Lower leg skin (tissue), 4 donors: Measurements from ENCODE around the gene ARFIP1. TPM values are rescaled to one million over a fixed set of nuclear protein-coding genes. Genes with fewer than 3 reads are reported as not detected.

ENCODE experiments used
- DNase-seq, 2 donors: peaks; one replicate each; pipeline ENCODE4 v3.0.0-alpha.2; 2019; ENCODE audit warnings: low spot score in 2 of 2
- H3K4me3 ChIP-seq: fragments of 200-600 bp; sonication (generic); 2 replicates; pipeline ENCODE4 v1.5.1; 2017; ENCODE audit warnings: mild to moderate bottlenecking, low read depth; ENCODE audit not compliant: poor library complexity, severe bottlenecking
- CTCF ChIP-seq, 3 donors: fragments of 450-650 bp; IDR thresholded peaks; one replicate each; pipeline ENCODE4 v1.5.1; 2016; ENCODE audit warnings: antibody characterized with exemption in 3 of 3, mild to moderate bottlenecking in 3 of 3, moderate library complexity in 2 of 3
- POLR2A ChIP-seq, 2 donors: fragments of 450-650 bp; IDR thresholded peaks; one replicate each; pipeline ENCODE4 v1.6.1; 2016 to 2017; ENCODE audit warnings: antibody characterized with exemption in 2 of 2, mild to moderate bottlenecking in 1 of 2, moderate library complexity in 1 of 2
- WGBS, 2 donors: methylation state at CpG; one replicate each; pipeline ENCODE4 v1.1.5; 2018; 5-methylcytosine and 5-hydroxymethylcytosine counted together
- intact Hi-C: fragments of 100-400 bp; cut with DNase I; formaldehyde crosslinking; loops from one replicate; pipeline ENCODE4 v1.15.0; 2023; ENCODE audit warnings: low total_unique reads
- total RNA-seq, 4 donors: library from RNA; depleted of rRNA; stranded (reverse); fragments of >200 nt; gene quantifications; one replicate each; pipeline ENCODE4 v1.1.0, GENCODE V29; 2016

The ARFIP1 gene
- total RNA-seq, 4 donors from 2014 or later = 21.3 to 36.1 (median 33.2) TPM

- no peak for DNase-seq
- intact Hi-C loops = no loop called here
- 78% methylated on average over 2 of the region's 2 CpGs for WGBS, 2 donors
- no peak for TF ChIP-seq POLR2A (IDR thresholded peaks at IDR 0.05)
- TF ChIP-seq CTCF (IDR thresholded peaks at IDR 0.05) = no peak
- no peak overlapping the region for H3K4me3 ChIP-seq
Observed at GRCh38 chr4:152956147-152956546, 176.4 kb downstream of the ARFIP1 start.

- TF ChIP-seq POLR2A (IDR thresholded peaks at IDR 0.05) (no peak), CTCF (IDR thresholded peaks at IDR 0.05) (no peak)
- 81 to 83% methylated on average over 12 of the region's 12 CpGs for WGBS, 2 donors
- intact Hi-C loops = no loop called here
- no peak for DNase-seq
- H3K4me3 ChIP-seq = no peak overlapping the region
Observed at GRCh38 chr4:152956650-152957436, 177.1 kb downstream of the ARFIP1 start.

- intact Hi-C loops = no loop called here
- TF ChIP-seq POLR2A (IDR thresholded peaks at IDR 0.05) (no peak), CTCF (IDR thresholded peaks at IDR 0.05) (no peak)
- H3K4me3 ChIP-seq = no peak overlapping the region
Observed at GRCh38 chr4:152957437-152958171, 177.8 kb downstream of the ARFIP1 start.

GRCh38 chr4:152959080-152959479 lies 179.3 kb downstream of the ARFIP1 start:
- no peak for DNase-seq
- TF ChIP-seq POLR2A (IDR thresholded peaks at IDR 0.05) = no peak
- TF ChIP-seq CTCF (IDR thresholded peaks at IDR 0.05) = no peak
- intact Hi-C loops = no loop called here
- no peak overlapping the region for H3K4me3 ChIP-seq
- 81 to 83% methylated on average over 2 of the region's 2 CpGs for WGBS, 2 donors

More at GRCh38 chr4:152957437-152958171, 177.8 kb downstream of the ARFIP1 start:
- no peak for DNase-seq
- WGBS, 2 donors = 71 to 75% methylated on average over 11 of the region's 11 CpGs

- intact Hi-C loops = no loop called here
- no peak overlapping the region for H3K4me3 ChIP-seq
- 89 to 93% methylated on average over 3 of the region's 3 CpGs for WGBS, 2 donors
- DNase-seq = no peak
- TF ChIP-seq CTCF (IDR thresholded peaks at IDR 0.05) (no peak), POLR2A (IDR thresholded peaks at IDR 0.05) (no peak)
Observed at GRCh38 chr4:152960082-152960481, 180.3 kb downstream of the ARFIP1 start.
